Left lung (tissue), 10 donors: ENCODE measurements around the gene RAD23B. TPM values are rescaled to one million over a fixed set of nuclear protein-coding genes. Genes with fewer than 3 reads are reported as not detected.

Source experiments
- ATAC-seq: fragments of 200-7000 bp; cut with Tn5 transposase; one replicate; pipeline ENCODE4 v1.9.1; 2020; ENCODE audit warnings: moderate library complexity
- DNase-seq, 4 donors: peaks; one replicate each; pipeline ENCODE4 v3.0.0-alpha.2; 2013 to 2020
- H3K27ac ChIP-seq, 2 donors: fragments of 200-600 bp; sonication (generic) in 1 of 2; one replicate each; pipeline versions ENCODE4 v1.5.0 to v1.8.0; 2020 to 2021
- H3K27me3 ChIP-seq, 2 donors: fragments of 200-600 bp; sonication (generic) in 1 of 2; one replicate each; pipeline versions ENCODE4 v1.5.0 to v1.8.0; 2020 to 2021
- H3K36me3 ChIP-seq, 2 donors: fragments of 200-600 bp; sonication (generic) in 1 of 2; one replicate each; pipeline versions ENCODE4 v1.5.0 to v1.8.0; 2020 to 2021
- H3K4me1 ChIP-seq, 2 donors: fragments of 200-600 bp; one replicate each; pipeline ENCODE4 v1.8.0; 2021
- H3K4me3 ChIP-seq, 2 donors: fragments of 200-600 bp; sonication (generic) in 1 of 2; one replicate each; pipeline versions ENCODE4 v1.5.0 to v1.8.0; 2020 to 2021; ENCODE audit warnings: mild to moderate bottlenecking in 1 of 2
- H3K9me3 ChIP-seq, 2 donors: fragments of 200-600 bp; sonication (generic) in 1 of 2; one replicate each; pipeline versions ENCODE4 v1.5.0 to v1.8.0; 2020 to 2021
- intact Hi-C, 2 donors: fragments of 100-400 bp; cut with DNase I; formaldehyde crosslinking; loops; one replicate each; pipeline versions ENCODE4 v1.11.2 to v1.14.2; 2022
- polyA plus RNA-seq, 6 donors: library from polyadenylated mRNA; unstranded; fragments of 120-200 nt; gene quantifications; one replicate each; pipeline ENCODE4 v1.2.1, GENCODE V29; 2013; ENCODE audit not compliant: insufficient read length in 6 of 6
- total RNA-seq, 2 donors: library from RNA; stranded (reverse); fragmentation: NEBNext Ultra II Directional; extraction: Animal tissue kit (Norgen Biotek cat#: 25700); gene quantifications; one replicate each; pipeline ENCODE4 v1.2.1, GENCODE V29; 2021
- TF ChIP-seq, protein P1 (sequence below), 2 donors: fragments of 200-600 bp; sonication (generic) in 1 of 2; IDR thresholded peaks; one replicate each; pipeline versions ENCODE4 v1.5.0 to v1.8.0; 2021; ENCODE audit warnings: antibody characterized with exemption in 2 of 2
- donor health status: DM: no; HTN: yes; CAD: no.
- donor health status: DM: no; HTN: no; CAD: no.

The RAD23B gene
- total and polyA plus RNA-seq, 8 donors = 105 to 142 (median 114) TPM

DNA sequence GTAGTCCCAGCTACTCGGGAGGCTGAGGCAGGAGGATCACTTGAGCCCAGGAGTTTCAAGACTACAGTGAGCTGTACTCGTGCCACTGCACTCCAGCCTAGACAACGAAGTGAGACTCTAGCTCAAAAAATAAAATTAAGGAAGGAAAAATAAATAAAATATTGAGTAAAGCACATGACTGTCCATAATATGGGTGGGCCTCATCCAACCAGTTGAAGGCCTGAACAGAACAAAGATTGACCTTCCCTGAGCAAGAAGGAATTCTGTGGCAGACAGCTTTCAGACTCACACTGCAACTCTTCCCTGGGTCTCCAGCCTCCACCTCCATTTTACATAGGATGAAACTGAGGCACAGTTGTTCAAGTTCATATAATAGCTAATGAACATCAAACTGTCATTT lies 72.3 kb downstream of the RAD23B start:
- H3K9me3 ChIP-seq = peaks cover 0 to 7% of the 10 kb centered on the region in 2 donors
- H3K36me3 ChIP-seq = no peaks in the 10 kb centered on the region
- TF ChIP-seq, protein P1, sequence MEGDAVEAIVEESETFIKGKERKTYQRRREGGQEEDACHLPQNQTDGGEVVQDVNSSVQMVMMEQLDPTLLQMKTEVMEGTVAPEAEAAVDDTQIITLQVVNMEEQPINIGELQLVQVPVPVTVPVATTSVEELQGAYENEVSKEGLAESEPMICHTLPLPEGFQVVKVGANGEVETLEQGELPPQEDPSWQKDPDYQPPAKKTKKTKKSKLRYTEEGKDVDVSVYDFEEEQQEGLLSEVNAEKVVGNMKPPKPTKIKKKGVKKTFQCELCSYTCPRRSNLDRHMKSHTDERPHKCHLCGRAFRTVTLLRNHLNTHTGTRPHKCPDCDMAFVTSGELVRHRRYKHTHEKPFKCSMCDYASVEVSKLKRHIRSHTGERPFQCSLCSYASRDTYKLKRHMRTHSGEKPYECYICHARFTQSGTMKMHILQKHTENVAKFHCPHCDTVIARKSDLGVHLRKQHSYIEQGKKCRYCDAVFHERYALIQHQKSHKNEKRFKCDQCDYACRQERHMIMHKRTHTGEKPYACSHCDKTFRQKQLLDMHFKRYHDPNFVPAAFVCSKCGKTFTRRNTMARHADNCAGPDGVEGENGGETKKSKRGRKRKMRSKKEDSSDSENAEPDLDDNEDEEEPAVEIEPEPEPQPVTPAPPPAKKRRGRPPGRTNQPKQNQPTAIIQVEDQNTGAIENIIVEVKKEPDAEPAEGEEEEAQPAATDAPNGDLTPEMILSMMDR (IDR thresholded peaks at IDR 0.05) = no peak
- H3K4me3 ChIP-seq = no peak overlapping the region
- ATAC-seq = no peak
- H3K27me3 ChIP-seq = no peaks in the 10 kb centered on the region
- DNase-seq = no peak
- H3K4me1 ChIP-seq = no peaks in the 10 kb centered on the region
- H3K27ac ChIP-seq = no peak overlapping the region
- intact Hi-C loops = no loop called here

DNA sequence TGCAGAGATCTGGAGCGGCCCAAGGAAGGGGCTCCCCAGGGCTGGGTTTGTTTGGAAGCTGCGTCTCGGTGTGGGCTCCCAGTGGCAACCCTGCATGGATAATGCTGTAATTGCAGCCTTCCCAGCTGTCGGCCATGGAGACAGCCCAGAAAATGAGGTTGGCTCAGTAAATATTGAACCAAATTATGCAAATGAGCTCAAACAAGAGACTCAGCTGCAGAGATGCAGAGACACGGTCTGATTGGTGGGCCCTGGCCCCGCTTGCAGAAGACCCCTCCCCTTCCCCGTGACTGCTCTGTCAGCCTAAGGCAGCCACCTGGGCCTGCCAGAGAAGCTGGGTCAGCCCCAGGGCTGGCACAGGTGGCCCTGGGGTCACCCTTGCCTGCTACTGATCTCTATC lies 75.9 kb downstream of the RAD23B start:
- ATAC-seq (no peak), DNase-seq (no peak)
- TF ChIP-seq, protein P1 (IDR thresholded peaks at IDR 0.05) = no peak
- intact Hi-C loops = no loop called here
- no peaks in the 10 kb centered on the region for H3K9me3 ChIP-seq
- H3K4me3 ChIP-seq = no peak overlapping the region
- no peaks in the 10 kb centered on the region for H3K27me3 ChIP-seq
- no peaks in the 10 kb centered on the region for H3K4me1 ChIP-seq
- H3K36me3 ChIP-seq = no peaks in the 10 kb centered on the region
- H3K27ac ChIP-seq = no peak overlapping the region

DNA sequence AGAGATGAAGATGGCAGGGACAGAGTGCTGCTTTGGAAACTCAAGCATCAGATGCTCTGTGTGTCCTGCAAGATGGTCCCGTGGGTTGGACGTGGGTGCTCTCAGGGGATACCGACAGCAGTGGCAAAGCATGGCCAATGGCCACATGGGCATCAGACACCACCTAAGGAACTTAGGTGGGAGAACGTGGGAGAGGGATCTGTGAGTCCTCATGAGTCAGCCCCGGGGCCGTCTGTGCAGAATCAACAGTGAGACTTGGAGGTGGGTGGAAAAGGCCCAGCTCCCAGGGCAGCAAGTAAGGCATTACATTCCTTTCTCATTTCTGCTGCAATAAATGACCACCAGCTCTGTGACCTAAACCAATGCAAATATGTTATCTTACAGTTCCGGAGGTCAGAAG lies 77.0 kb downstream of the RAD23B start:
- no peaks in the 10 kb centered on the region for H3K9me3 ChIP-seq
- no peak for ATAC-seq
- H3K4me1 ChIP-seq = no peaks in the 10 kb centered on the region
- TF ChIP-seq, protein P1 (IDR thresholded peaks at IDR 0.05) = no peak
- H3K36me3 ChIP-seq = no peaks in the 10 kb centered on the region
- DNase-seq = no peak
- no peak overlapping the region for H3K27ac ChIP-seq
- no peak overlapping the region for H3K4me3 ChIP-seq
- no peaks in the 10 kb centered on the region for H3K27me3 ChIP-seq
- intact Hi-C loops = no loop called here

DNA sequence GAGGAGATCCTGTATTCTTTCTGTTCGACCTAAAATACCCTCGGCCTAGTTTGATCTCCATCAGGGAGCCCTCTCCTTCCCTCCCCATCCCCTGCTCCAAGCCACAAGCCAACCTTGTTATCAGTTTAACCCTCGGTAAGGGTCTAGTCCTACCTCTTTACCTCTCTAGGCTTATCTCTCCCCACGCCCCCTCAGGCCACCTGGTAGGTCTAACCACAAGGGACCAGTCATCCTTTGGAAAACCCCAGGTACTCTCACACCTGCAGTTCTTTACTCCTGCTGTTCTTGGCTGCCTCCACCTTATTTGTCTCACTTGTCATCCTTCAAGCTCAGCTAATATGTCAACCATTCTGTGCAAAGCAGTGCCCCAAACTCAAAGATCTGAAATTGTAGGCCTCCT lies 78.7 kb downstream of the RAD23B start:
- Histone ChIP-seq H3K27ac (no peak overlapping the region), H3K4me3 (no peak overlapping the region), H3K36me3 (no peaks in the 10 kb centered on the region), H3K27me3 (no peaks in the 10 kb centered on the region), H3K4me1 (no peaks in the 10 kb centered on the region), H3K9me3 (no peaks in the 10 kb centered on the region)
- ATAC-seq = no peak
- intact Hi-C loops = no loop called here
- TF ChIP-seq, protein P1 (IDR thresholded peaks at IDR 0.05) = no peak
- DNase-seq = no peak

DNA sequence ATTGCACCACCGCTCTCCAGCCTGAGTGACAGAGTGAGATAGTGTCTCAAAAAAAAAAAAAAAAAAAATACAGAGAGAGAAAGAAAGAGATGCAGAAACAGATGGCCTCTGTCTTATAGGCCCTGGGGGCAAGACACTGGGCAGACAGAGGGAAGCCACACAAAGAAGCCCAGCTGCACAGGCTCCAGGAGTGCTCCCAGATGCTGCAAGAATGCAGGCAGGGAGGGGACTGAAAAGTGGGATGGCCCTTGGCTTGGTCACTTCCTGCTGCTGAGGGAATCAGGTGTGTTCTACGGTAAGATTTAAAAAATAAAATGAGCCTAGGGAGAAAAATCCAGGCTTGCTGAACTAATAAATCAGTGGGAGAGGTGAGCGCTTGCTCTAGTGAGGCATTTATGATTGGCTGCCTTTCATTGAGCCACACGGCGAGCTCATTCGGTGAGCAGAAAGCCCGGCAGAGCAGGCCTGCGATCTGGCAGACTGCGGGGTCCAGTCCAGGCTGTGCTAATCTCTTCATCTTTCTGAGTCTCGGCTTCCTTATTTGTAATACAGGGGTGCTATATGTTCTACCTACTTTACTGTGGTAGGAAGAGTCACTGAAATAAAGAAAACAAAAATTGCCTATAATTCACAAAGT lies 80.6 kb downstream of the RAD23B start:
- Histone ChIP-seq H3K27me3 (no peaks in the 10 kb centered on the region), H3K27ac (no peak overlapping the region), H3K9me3 (no peaks in the 10 kb centered on the region), H3K4me3 (no peak overlapping the region), H3K4me1 (no peaks in the 10 kb centered on the region), H3K36me3 (no peaks in the 10 kb centered on the region)
- TF ChIP-seq, protein P1 (IDR thresholded peaks at IDR 0.05) = no peak
- DNase-seq = no peak
- no peak for ATAC-seq
- intact Hi-C loops = no loop called here
